SK-N-SH treated with all-trans-retinoic acid at 6 μM for 48 hours (cell line): ENCODE data around the gene PAFAH1B1.

Source experiments
- ATAC-seq: fragments of 200-7000 bp; cut with Tn5 transposase; 3 replicates; pipeline ENCODE4 v1.9.1; 2020; ENCODE audit warnings: mild to moderate bottlenecking, moderate library complexity
- ARNTL ChIP-seq: fragments of 450-650 bp; formaldehyde crosslinking; IDR thresholded peaks from 2 replicates; pipeline ENCODE4 v1.5.0; 2020; ENCODE audit warnings: low read depth, mild to moderate bottlenecking, moderate library complexity, borderline replicate concordance
- BACH2 ChIP-seq: fragments of 250-450 bp; sonication (Bioruptor Pico); IDR thresholded peaks from 2 replicates; pipeline ENCODE4 v1.9.0; 2021; ENCODE audit warnings: mild to moderate bottlenecking, borderline replicate concordance
- CREB5 ChIP-seq: fragments of 250-450 bp; sonication (Bioruptor Pico); IDR thresholded peaks from 2 replicates; pipeline ENCODE4 v1.5.1; 2020; ENCODE audit warnings: low read depth, mild to moderate bottlenecking, moderate library complexity
- CSDC2 ChIP-seq: fragments of 250-450 bp; sonication (Bioruptor Pico); IDR thresholded peaks from 2 replicates; pipeline ENCODE4 v1.5.0; 2020; ENCODE audit warnings: mild to moderate bottlenecking, moderate library complexity
- CSRNP3 ChIP-seq: fragments of 250-450 bp; sonication (Bioruptor Pico); IDR thresholded peaks from 2 replicates; pipeline ENCODE4 v1.5.1; 2021; ENCODE audit warnings: mild to moderate bottlenecking, moderate library complexity
- ESRRG ChIP-seq: fragments of 250-450 bp; sonication (Bioruptor Pico); IDR thresholded peaks from 2 replicates; pipeline ENCODE4 v1.6.1; 2021; ENCODE audit warnings: mild to moderate bottlenecking
- GLIS3 ChIP-seq: fragments of 250-450 bp; sonication (Bioruptor Pico); IDR thresholded peaks from 2 replicates; pipeline ENCODE4 v1.5.0; 2020; ENCODE audit warnings: mild to moderate bottlenecking, moderate library complexity
- POU6F1 ChIP-seq: fragments of 250-450 bp; sonication (Bioruptor Pico); IDR thresholded peaks from 2 replicates; pipeline ENCODE4 v1.8.0; 2021; ENCODE audit warnings: low read depth, mild to moderate bottlenecking, moderate library complexity, borderline replicate concordance
- PPARA ChIP-seq: fragments of 250-450 bp; sonication (Bioruptor Pico); IDR thresholded peaks from 2 replicates; pipeline ENCODE4 v1.5.0; 2020; ENCODE audit warnings: mild to moderate bottlenecking, borderline replicate concordance
- SNAI2 ChIP-seq: fragments of 250-450 bp; sonication (Bioruptor Pico); IDR thresholded peaks from 2 replicates; pipeline ENCODE4 v1.5.0; 2020; ENCODE audit warnings: mild to moderate bottlenecking, moderate library complexity
- TCF4 ChIP-seq: fragments of 250-450 bp; sonication (Bioruptor Pico); IDR thresholded peaks from 2 replicates; pipeline ENCODE4 v1.8.0; 2021; ENCODE audit warnings: mild to moderate bottlenecking, moderate library complexity, borderline replicate concordance
- TOX ChIP-seq: fragments of 250-450 bp; sonication (Bioruptor Pico); IDR thresholded peaks from 2 replicates; pipeline ENCODE4 v1.8.0; 2021; ENCODE audit warnings: mild to moderate bottlenecking, moderate library complexity, borderline replicate concordance
- TSHZ2 ChIP-seq: fragments of 250-450 bp; sonication (Bioruptor Pico); IDR thresholded peaks from 2 replicates; pipeline ENCODE4 v1.5.0; 2020; ENCODE audit warnings: mild to moderate bottlenecking, moderate library complexity
- ZC3H10 ChIP-seq: fragments of 250-450 bp; sonication (Bioruptor Pico); IDR thresholded peaks from 2 replicates; pipeline ENCODE4 v1.5.1; 2021; ENCODE audit warnings: mild to moderate bottlenecking, moderate library complexity
- ZFP3 ChIP-seq: fragments of 250-450 bp; sonication (Bioruptor Pico); IDR thresholded peaks from 2 replicates; pipeline ENCODE4 v1.5.0; 2020; ENCODE audit warnings: mild to moderate bottlenecking, moderate library complexity
- ZFP30 ChIP-seq: fragments of 450-650 bp; formaldehyde crosslinking; IDR thresholded peaks from 2 replicates; pipeline ENCODE4 v1.5.0; 2022; ENCODE audit warnings: mild to moderate bottlenecking, moderate library complexity
- ZNF565 ChIP-seq: fragments of 450-650 bp; formaldehyde crosslinking; conservative IDR thresholded peaks from 2 replicates; pipeline ENCODE4 v1.5.0; 2020; ENCODE audit warnings: low read depth, mild to moderate bottlenecking, moderate library complexity
- ZNF8 ChIP-seq: fragments of 450-650 bp; formaldehyde crosslinking; IDR thresholded peaks from 2 replicates; pipeline ENCODE4 v1.5.0; 2020; ENCODE audit warnings: mild to moderate bottlenecking, moderate library complexity

The PAFAH1B1 gene

GRCh38 chr17:2694381-2695242 is 101.2 kb downstream of the PAFAH1B1 start (continued):
- TF ChIP-seq CREB5 (CRISPR knock-in tag) (no peak), ZNF565 (CRISPR knock-in tag) (no peak), ZFP30 (CRISPR knock-in tag) (no peak), ZC3H10 (CRISPR knock-in tag) (no peak)

GRCh38 chr17:2695243-2695960 is 101.9 kb downstream of the PAFAH1B1 start:
- ATAC-seq = no peak

More at GRCh38 chr17:2695243-2695960, 101.9 kb downstream of the PAFAH1B1 start:
- TF ChIP-seq POU6F1 (CRISPR knock-in tag) = no peak
- no peak for TF ChIP-seq BACH2 (CRISPR knock-in tag)
- no peak for TF ChIP-seq GLIS3 (CRISPR knock-in tag)
- no peak for TF ChIP-seq PPARA
- TF ChIP-seq CSRNP3 = no peak
- TF ChIP-seq ZNF8 = no peak
- TF ChIP-seq ZFP3 = no peak
- TF ChIP-seq TCF4 (CRISPR knock-in tag) = no peak
- no peak for TF ChIP-seq ZFP30 (CRISPR knock-in tag)
- no peak for TF ChIP-seq CREB5 (CRISPR knock-in tag)
- no peak for TF ChIP-seq ARNTL (CRISPR knock-in tag)
- TF ChIP-seq TSHZ2 = no peak
- no peak for TF ChIP-seq TOX
- no peak for TF ChIP-seq SNAI2 (CRISPR knock-in tag)
- TF ChIP-seq ESRRG = no peak
- TF ChIP-seq ZC3H10 (CRISPR knock-in tag) = no peak
- no peak for TF ChIP-seq CSDC2
